Transverse colon (tissue), 4 donors: ENCODE data around the gene ACSL6. TPM values are rescaled to one million over a fixed set of nuclear protein-coding genes. Genes with fewer than 3 reads are reported as not detected.

Experiments used
- DNase-seq: peaks from one replicate; pipeline ENCODE4 v3.0.0-alpha.2; 2019
- H3K27ac ChIP-seq, 4 donors: fragments of 200-600 bp; sonication (generic); 2 replicates each; pipeline ENCODE4 v1.5.1; 2016 to 2018; ENCODE audit warnings: inconsistent platforms in 4 of 4
- H3K27me3 ChIP-seq: fragments of 200-600 bp; sonication (generic); 2 replicates; pipeline ENCODE4 v1.5.1; 2017; ENCODE audit warnings: inconsistent platforms
- H3K36me3 ChIP-seq, 4 donors: fragments of 200-600 bp; sonication (generic); 2 replicates each; pipeline ENCODE4 v1.5.1; 2017 to 2019; ENCODE audit warnings: inconsistent platforms in 4 of 4
- H3K4me1 ChIP-seq, 4 donors: fragments of 200-600 bp; sonication (generic); 2 replicates each; pipeline ENCODE4 v1.5.1; 2017 to 2020; ENCODE audit warnings: inconsistent platforms in 4 of 4
- H3K4me3 ChIP-seq, 4 donors: fragments of 200-600 bp; sonication (generic); 1 replicate in 1 of 4; 2 replicates in 3 of 4; pipeline versions ENCODE4 v1.5.1 to v1.6.1; 2017 to 2019; ENCODE audit warnings: inconsistent platforms in 4 of 4
- H3K9me3 ChIP-seq, 2 donors: fragments of 200-600 bp; sonication (generic); 2 replicates each; pipeline ENCODE4 v1.5.1; 2017 to 2019; ENCODE audit warnings: inconsistent platforms in 2 of 2
- CTCF ChIP-seq, 5 experiments: fragments of 200-600 bp in 3 of 5; fragments of 450-650 bp in 2 of 5; sonication (generic) in 3 of 5; IDR thresholded peaks; 1 replicate in 2 of 5; 2 replicates in 3 of 5; pipeline ENCODE4 v1.5.1; 2016 to 2017; ENCODE audit warnings: antibody characterized with exemption in 5 of 5, inconsistent platforms in 3 of 5, mild to moderate bottlenecking in 2 of 5, moderate library complexity in 1 of 5
- EP300 ChIP-seq: sonication (generic); formaldehyde crosslinking; IDR thresholded peaks from one replicate; pipeline ENCODE4 v1.6.1; 2017; ENCODE audit warnings: antibody characterized with exemption, low read depth
- POLR2A ChIP-seq: fragments of 450-650 bp; IDR thresholded peaks from one replicate; pipeline ENCODE4 v1.6.1; 2016; ENCODE audit warnings: antibody characterized with exemption, mild to moderate bottlenecking, moderate library complexity
- POLR2AphosphoS5 ChIP-seq, 3 donors: sonication (generic); formaldehyde crosslinking; IDR thresholded peaks; one replicate each; pipeline ENCODE4 v1.6.1; 2016; ENCODE audit warnings: antibody characterized with exemption in 3 of 3
- WGBS, 2 donors: methylation state at CpG; one replicate each; pipeline ENCODE4 v1.1.5; 2018; ENCODE audit warnings: low coverage in 1 of 2; 5-methylcytosine and 5-hydroxymethylcytosine counted together
- in situ Hi-C, 4 donors: fragments of 200-750 bp; cut with MboI; loops; one replicate each; pipeline versions ENCODE4 v1.15.0 to v1.15.1; 2017; ENCODE audit warnings: low sequenced_read_pairs in 3 of 4, low pct_ligation_motif_present in 1 of 4, low pct_unique_long_range_greater_than_20kb in 1 of 4
- intact Hi-C: fragments of 100-400 bp; cut with DNase I; formaldehyde crosslinking; loops from one replicate; pipeline ENCODE4 v1.15.1; 2023; ENCODE audit warnings: low total_unique reads
- total RNA-seq, 4 donors: library from RNA; depleted of rRNA; stranded (reverse); fragments of >200 nt; gene quantifications; one replicate each; pipeline ENCODE4 v1.1.0, GENCODE V29; 2016

The ACSL6 gene
- total RNA-seq, 4 donors from 2014 or later, result 0.41 to 0.64 TPM; not detected in 2

- Histone ChIP-seq H3K36me3 (no peaks in the 10 kb centered on the region), H3K27me3 (no peaks in the 10 kb centered on the region), H3K4me3 (no peak overlapping the region), H3K9me3 (no peaks in the 10 kb centered on the region), H3K27ac (no peak overlapping the region), H3K4me1 (no peaks in the 10 kb centered on the region)
- intact Hi-C loops (no loop called here), in situ Hi-C loops (no loop called here)
- TF ChIP-seq POLR2AphosphoS5 (IDR thresholded peaks at IDR 0.05), result no peak
- no peak for TF ChIP-seq EP300
- TF ChIP-seq CTCF (IDR thresholded peaks at IDR 0.05), result no peak
- TF ChIP-seq POLR2A, result no peak
- peak; percentile 8 for DNase-seq
- WGBS, 2 donors, result 85 to 96% methylated on average over 4 to 9 of the region's 9 CpGs
Measured at GRCh38 chr5:132059043-132059695, 47.7 kb upstream of the ACSL6 start.

- Histone ChIP-seq H3K27ac (no peak overlapping the region), H3K4me1 (no peaks in the 10 kb centered on the region), H3K4me3 (no peak overlapping the region), H3K36me3 (no peaks in the 10 kb centered on the region), H3K9me3 (no peaks in the 10 kb centered on the region), H3K27me3 (no peaks in the 10 kb centered on the region)
- TF ChIP-seq POLR2AphosphoS5 (IDR thresholded peaks at IDR 0.05), result no peak
- no peak for TF ChIP-seq CTCF (IDR thresholded peaks at IDR 0.05)
- TF ChIP-seq POLR2A, result no peak
- TF ChIP-seq EP300, result no peak
- WGBS, 2 donors, result 83 to 84% methylated on average over 4 to 5 of the region's 7 CpGs
- intact Hi-C loops, result no loop called here
- in situ Hi-C loops, result no loop called here
- no peak for DNase-seq
Measured at GRCh38 chr5:132058646-132059042, 47.2 kb upstream of the ACSL6 start.

GRCh38 chr5:132057498-132058255, 46.2 kb upstream of the ACSL6 start:
- H3K36me3 ChIP-seq, result no peaks in the 10 kb centered on the region
- in situ Hi-C loops (no loop called here), intact Hi-C loops (no loop called here)
- no peaks in the 10 kb centered on the region for H3K9me3 ChIP-seq
- TF ChIP-seq POLR2A, result no peak
- TF ChIP-seq POLR2AphosphoS5 (IDR thresholded peaks at IDR 0.05), result no peak
- no peak for TF ChIP-seq EP300
- no peak for TF ChIP-seq CTCF (IDR thresholded peaks at IDR 0.05)
- peak; percentile 3 for DNase-seq
- H3K27ac ChIP-seq, result no peak overlapping the region
- WGBS, 2 donors, result 86 to 90% methylated on average over 3 to 12 of the region's 12 CpGs
- H3K4me1 ChIP-seq, result no peaks in the 10 kb centered on the region
- H3K27me3 ChIP-seq, result no peaks in the 10 kb centered on the region
- H3K4me3 ChIP-seq, result no peak overlapping the region

GRCh38 chr5:132056610-132057497, 45.4 kb upstream of the ACSL6 start:
- no peaks in the 10 kb centered on the region for H3K9me3 ChIP-seq
- H3K27me3 ChIP-seq, result no peaks in the 10 kb centered on the region
- H3K36me3 ChIP-seq, result no peaks in the 10 kb centered on the region
- intact Hi-C loops (no loop called here), in situ Hi-C loops (no loop called here)
- H3K4me3 ChIP-seq, result no peak overlapping the region
- WGBS, 2 donors, result 89 to 100% methylated on average over 2 to 12 of the region's 14 CpGs
- peak; percentile 4 for DNase-seq
- H3K4me1 ChIP-seq, result no peaks in the 10 kb centered on the region
- no peak for TF ChIP-seq POLR2A
- no peak for TF ChIP-seq POLR2AphosphoS5 (IDR thresholded peaks at IDR 0.05)
- TF ChIP-seq EP300, result no peak
- TF ChIP-seq CTCF (IDR thresholded peaks at IDR 0.05), result no peak
- H3K27ac ChIP-seq, result no peak overlapping the region
